A549 (cell line): ENCODE results near the gene MYPOP.

Experiments
- CEBPB ChIP-seq, 2 experiments: fragments of >200 bp in 1 of 2; sonication (Bioruptor Twin) in 1 of 2; formaldehyde crosslinking in 1 of 2; IDR thresholded peaks; 2 replicates each; pipeline ENCODE4 v1.6.1; 2012 to 2016
- CHD2 ChIP-seq: fragments of 150-350 bp; IDR thresholded peaks from 2 replicates; pipeline ENCODE4 v1.6.1; 2014; ENCODE audit warnings: low read length; ENCODE audit not compliant: partially characterized antibody
- CTCF ChIP-seq: fragments of >200 bp; sonication (Bioruptor Twin); formaldehyde crosslinking; IDR thresholded peaks from 3 replicates; pipeline ENCODE4 v1.5.1; 2016
- MYC ChIP-seq: IDR thresholded peaks from 2 replicates; pipeline ENCODE4 v1.6.1; 2012; ENCODE audit warnings: mild to moderate bottlenecking, inconsistent platforms, low read length, improper control_type of control experiment, borderline replicate concordance
- ZFP36 ChIP-seq: fragments of 450-650 bp; IDR thresholded peaks from 2 replicates; pipeline ENCODE4 v1.6.1; 2014; ENCODE audit warnings: borderline replicate concordance; ENCODE audit not compliant: partially characterized antibody

GRCh38 chr19:45847663-45848062, 54.8 kb downstream of the MYPOP start:
- TF ChIP-seq CTCF (no peak), CHD2 (no peak), ZFP36 (no peak), CEBPB (IDR thresholded peaks at IDR 0.05) (no peak), MYC (no peak)
